SH-SY5Y (cell line): ENCODE data around the gene GNAT2.

Experiments used
- GATA2 ChIP-seq: IDR thresholded peaks from 2 replicates; pipeline ENCODE4 v1.6.1; 2011; ENCODE audit warnings: mild to moderate bottlenecking, low read depth, low read length
- GATA3 ChIP-seq: IDR thresholded peaks from 2 replicates; pipeline ENCODE4 v1.6.1; 2011; ENCODE audit warnings: low read depth, mild to moderate bottlenecking, low read length, moderate library complexity

DNA sequence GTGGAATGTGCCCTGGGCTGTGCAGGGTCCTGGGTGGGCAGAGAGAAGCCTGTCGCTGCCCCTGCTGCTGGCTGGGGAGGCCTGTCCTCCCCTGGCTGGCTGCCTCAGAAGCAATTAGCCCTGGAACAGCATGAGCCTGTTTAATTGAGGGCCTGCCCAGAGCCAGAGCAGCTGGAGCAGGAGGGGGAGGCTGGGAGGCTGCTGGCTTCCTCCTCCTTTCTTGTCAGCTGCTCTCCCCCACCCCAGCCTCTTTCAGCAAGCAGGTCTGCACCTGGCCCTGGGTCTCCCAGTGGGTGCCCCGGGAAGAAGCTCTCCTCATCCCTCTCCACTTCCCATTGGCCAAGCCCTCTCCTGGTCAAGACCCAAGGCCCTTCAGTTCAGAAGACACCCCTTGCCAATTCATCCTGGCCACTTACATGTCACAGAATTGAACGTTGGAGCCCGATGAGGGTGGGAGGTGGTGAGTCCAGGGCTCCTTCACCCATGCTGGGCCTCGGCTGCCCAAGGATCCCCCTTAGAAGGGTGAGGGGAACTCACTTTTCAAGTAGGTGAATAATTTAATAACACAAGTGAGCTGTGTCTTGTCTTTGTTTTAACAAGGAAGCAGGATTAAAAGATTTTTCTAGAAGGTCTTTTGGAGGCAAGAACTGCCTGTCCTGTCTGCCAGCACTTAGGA is 13.4 kb upstream of the GNAT2 start:
- TF ChIP-seq GATA2, result peak; percentile 26; the same call in 1 of the 2 replicates
- no peak for TF ChIP-seq GATA3
